GM19468 (cell line): ENCODE results near the gene PLEKHG3.

ENCODE experiments used
- ATAC-seq: cut with Tn5 transposase; IDR thresholded peaks from one replicate; pipeline ENCODE4 v1.9.1; 2021; ENCODE audit warnings: mild to moderate bottlenecking, moderate library complexity, moderate number of reproducible peaks; ENCODE audit not compliant: unreplicated experiment; ENCODE audit errors: extremely low read depth

PLEKHG3 gene

GRCh38 chr14:64758691-64759554 is 54.7 kb downstream of the PLEKHG3 start:
- ATAC-seq: no peak

- no peak for ATAC-seq
Observed at GRCh38 chr14:64759555-64759938, 55.3 kb downstream of the PLEKHG3 start.

GRCh38 chr14:64760146-64760755 is 56.0 kb downstream of the PLEKHG3 start:
- ATAC-seq: no peak

GRCh38 chr14:64760916-64761315 is 56.7 kb downstream of the PLEKHG3 start:
- ATAC-seq: no peak

GRCh38 chr14:64761441-64762043 is 57.3 kb downstream of the PLEKHG3 start:
- no peak for ATAC-seq

- no peak for ATAC-seq
Observed at GRCh38 chr14:64762044-64763034, 58.1 kb downstream of the PLEKHG3 start.

GRCh38 chr14:64763085-64763782 is 59.0 kb downstream of the PLEKHG3 start:
- no peak for ATAC-seq

GRCh38 chr14:64763801-64764621 is 59.8 kb downstream of the PLEKHG3 start:
- no peak for ATAC-seq

- no peak for ATAC-seq
Observed at GRCh38 chr14:64764641-64765520, 60.7 kb downstream of the PLEKHG3 start.

GRCh38 chr14:64765740-64766302 is 61.6 kb downstream of the PLEKHG3 start:
- ATAC-seq: no peak

GRCh38 chr14:64766430-64767151 is 62.4 kb downstream of the PLEKHG3 start:
- ATAC-seq: no peak

- no peak for ATAC-seq
Observed at GRCh38 chr14:64767215-64767964, 63.2 kb downstream of the PLEKHG3 start.

GRCh38 chr14:64768401-64769095 is 64.3 kb downstream of the PLEKHG3 start:
- no peak for ATAC-seq

GRCh38 chr14:64769096-64770020 is 65.1 kb downstream of the PLEKHG3 start:
- ATAC-seq: no peak
